H9 (cell line): ENCODE measurements around the gene TTC7B. TPM values are rescaled to one million over a fixed set of nuclear protein-coding genes. Genes with fewer than 3 reads are reported as not detected.
"Not testable (repeated sequence)": the region's sequence is repeated elsewhere in the genome, so short reads cannot be mapped to it uniquely, and the experiment has no call there.

Source experiments
- DNase-seq: peaks from one replicate; pipeline ENCODE4 v3.0.0-alpha.2; 2017
- H2AFZ ChIP-seq: one replicate; pipeline ENCODE4 v1.6.1; 2013; ENCODE audit warnings: mild to moderate bottlenecking, low read length, control low read depth, moderate library complexity
- H2AK5ac ChIP-seq: 2 replicates; pipeline ENCODE4 v1.6.1; 2013; ENCODE audit warnings: low read length, control low read depth, mixed read lengths; ENCODE audit not compliant: insufficient read length
- H2BK120ac ChIP-seq: one replicate; pipeline ENCODE4 v1.6.1; 2013; ENCODE audit warnings: low read depth, mild to moderate bottlenecking, low read length, control low read depth, inconsistent platforms; ENCODE audit not compliant: poor library complexity, severe bottlenecking
- H2BK12ac ChIP-seq: 2 replicates; pipeline ENCODE4 v1.6.1; 2013; ENCODE audit warnings: low read length, control low read depth, mixed read lengths, low read depth; ENCODE audit not compliant: insufficient read length
- H2BK15ac ChIP-seq: 2 replicates; pipeline ENCODE4 v1.6.1; 2013; ENCODE audit warnings: low read depth, low read length, control low read depth
- H2BK20ac ChIP-seq: one replicate; pipeline ENCODE4 v1.6.1; 2013; ENCODE audit warnings: low read depth, mild to moderate bottlenecking, low read length, control low read depth, inconsistent platforms; ENCODE audit not compliant: poor library complexity, severe bottlenecking
- H2BK5ac ChIP-seq: 2 replicates; pipeline ENCODE4 v1.6.1; 2013; ENCODE audit warnings: low read length, control low read depth, mixed read lengths; ENCODE audit not compliant: insufficient read length
- H3K14ac ChIP-seq: 2 replicates; pipeline ENCODE4 v1.6.1; 2013; ENCODE audit warnings: low read length, control low read depth; ENCODE audit not compliant: insufficient read depth
- H3K18ac ChIP-seq: 2 replicates; pipeline ENCODE4 v1.6.1; 2013; ENCODE audit warnings: low read depth, mild to moderate bottlenecking, mixed read lengths, low read length, control low read depth; ENCODE audit not compliant: insufficient read length
- H3K23ac ChIP-seq: 2 replicates; pipeline ENCODE4 v1.6.1; 2013; ENCODE audit warnings: low read length, control low read depth, mixed read lengths, low read depth; ENCODE audit not compliant: insufficient read length
- H3K23me2 ChIP-seq: 2 replicates; pipeline ENCODE4 v1.6.1; 2013; ENCODE audit warnings: low read depth, mild to moderate bottlenecking, mixed read lengths, low read length, control low read depth; ENCODE audit not compliant: insufficient read length, poor library complexity, severe bottlenecking
- H3K27ac ChIP-seq: 2 replicates; pipeline ENCODE4 v1.5.1; 2013; ENCODE audit warnings: low read length, control low read depth, mixed read lengths, low read depth; ENCODE audit not compliant: insufficient read length
- H3K27me3 ChIP-seq: 2 replicates; pipeline ENCODE4 v1.6.1; 2013; ENCODE audit warnings: low read length, control low read depth, inconsistent platforms; ENCODE audit not compliant: insufficient read depth
- H3K4ac ChIP-seq: 2 replicates; pipeline ENCODE4 v1.6.1; 2013; ENCODE audit warnings: low read depth, mild to moderate bottlenecking, control low read depth, inconsistent platforms, low read length, moderate library complexity
- H3K4me1 ChIP-seq: 2 replicates; pipeline ENCODE4 v1.6.1; 2013; ENCODE audit warnings: low read length, control low read depth, inconsistent platforms; ENCODE audit not compliant: insufficient read depth
- H3K4me2 ChIP-seq: 2 replicates; pipeline ENCODE4 v1.6.1; 2013; ENCODE audit warnings: low read length, control low read depth, mixed read lengths; ENCODE audit not compliant: insufficient read length, insufficient read depth
- H3K56ac ChIP-seq: 2 replicates; pipeline ENCODE4 v1.6.1; 2013; ENCODE audit warnings: low read depth, mild to moderate bottlenecking, mixed read lengths, low read length, control low read depth; ENCODE audit not compliant: insufficient read length
- H3K79me1 ChIP-seq: 2 replicates; pipeline ENCODE4 v1.6.1; 2013; ENCODE audit warnings: low read depth, mild to moderate bottlenecking, moderate library complexity, low read length, control low read depth, inconsistent platforms; ENCODE audit not compliant: insufficient read depth, poor library complexity, severe bottlenecking
- H3K79me2 ChIP-seq: 2 replicates; pipeline ENCODE4 v1.6.1; 2013; ENCODE audit warnings: low read length, control low read depth, inconsistent platforms; ENCODE audit not compliant: insufficient read depth
- H3K9ac ChIP-seq: 2 replicates; pipeline ENCODE4 v1.6.1; 2013; ENCODE audit warnings: low read length, control low read depth, mixed read lengths; ENCODE audit not compliant: insufficient read length; ENCODE audit errors: extremely low read depth
- H3K9me3 ChIP-seq: one replicate; pipeline ENCODE4 v1.6.1; 2013; ENCODE audit warnings: low read depth, low read length, inconsistent platforms; ENCODE audit not compliant: control insufficient read depth
- H3T11ph ChIP-seq: one replicate; pipeline ENCODE4 v1.6.1; 2013; ENCODE audit warnings: mild to moderate bottlenecking, low read length, control low read depth, inconsistent platforms
- H4K20me1 ChIP-seq: one replicate; pipeline ENCODE4 v1.6.1; 2013; ENCODE audit not compliant: control insufficient read depth, insufficient read length, insufficient read depth
- H4K5ac ChIP-seq: 2 replicates; pipeline ENCODE4 v1.6.1; 2013; ENCODE audit warnings: low read depth, mild to moderate bottlenecking, mixed read lengths, low read length, control low read depth; ENCODE audit not compliant: insufficient read length
- H4K8ac ChIP-seq: replicated peaks from 2 replicates; pipeline ENCODE4 v1.6.1; 2013; ENCODE audit warnings: low read length, control low read depth, mixed read lengths, low read depth; ENCODE audit not compliant: insufficient read length
- H4K91ac ChIP-seq: 2 replicates; pipeline ENCODE4 v1.6.1; 2013; ENCODE audit warnings: low read depth, mild to moderate bottlenecking, moderate library complexity, mixed read lengths, low read length, control low read depth; ENCODE audit not compliant: insufficient read length
- H3K27ac Mint-ChIP-seq, 3 experiments: 2 replicates in 2 of 3; 3 replicates in 1 of 3; pipeline ENCODE4 v1.8.0; 2020 to 2021; ENCODE audit warnings: mixed read lengths in 3 of 3, mild to moderate bottlenecking in 1 of 3, moderate library complexity in 1 of 3
- H3K27me3 Mint-ChIP-seq: 2 replicates; pipeline ENCODE4 v1.8.0; 2021; ENCODE audit warnings: low read depth, mild to moderate bottlenecking, moderate library complexity, mixed read lengths
- H3K36me3 Mint-ChIP-seq, 3 experiments: 2 replicates in 2 of 3; 3 replicates in 1 of 3; pipeline ENCODE4 v1.8.0; 2020 to 2021; ENCODE audit warnings: low read depth in 3 of 3, mixed read lengths in 3 of 3; ENCODE audit not compliant: insufficient read depth in 1 of 3
- H3K4me1 Mint-ChIP-seq, 2 experiments: 2 replicates each; pipeline ENCODE4 v1.8.0; 2020; ENCODE audit warnings: mixed read lengths in 2 of 2
- H3K4me3 Mint-ChIP-seq, 2 experiments: 2 replicates in 1 of 2; 3 replicates in 1 of 2; pipeline ENCODE4 v1.8.0; 2020 to 2021; ENCODE audit warnings: mild to moderate bottlenecking in 2 of 2, mixed read lengths in 2 of 2, moderate library complexity in 1 of 2
- H3K9me3 Mint-ChIP-seq, 2 experiments: 2 replicates in 1 of 2; 3 replicates in 1 of 2; pipeline ENCODE4 v1.8.0; 2020; ENCODE audit warnings: mild to moderate bottlenecking in 2 of 2, mixed read lengths in 2 of 2, moderate library complexity in 1 of 2
- CTCF ChIP-seq: fragments of 200-600 bp; sonication (generic); conservative IDR thresholded peaks from 3 replicates; pipeline ENCODE4 v1.8.0; 2021; ENCODE audit warnings: antibody characterized with exemption, mild to moderate bottlenecking
- WGBS: extraction: QIAGEN DNeasy Blood & Tissue Kit; methylation state at CpG from one replicate; pipeline ENCODE4 v1.1.7; 2013; ENCODE audit warnings: missing lambda C conversion rate, low lambda C conversion rate, mixed read lengths; ENCODE audit not compliant: insufficient read length; ENCODE audit errors: extremely low coverage; 5-methylcytosine and 5-hydroxymethylcytosine counted together
- total RNA-seq: library from RNA; stranded (reverse); gene quantifications from 2 replicates; pipeline ENCODE4 v1.2.1, GENCODE V29; 2021

Gene TTC7B
- total RNA-seq, 1 experiment from 2014 or later: 33.7 TPM

GRCh38 chr14:90527978-90528377 is 288.3 kb downstream of the TTC7B start:
- Mint-ChIP-seq H3K9me3 (peaks cover 8 to 13% of the 10 kb centered on the region in 2 experiments), H3K27me3 (no peaks in the 10 kb centered on the region; the same call in 1 of the 2 replicates), H3K4me3 (no peak overlapping the region), H3K4me1 (no peaks in the 10 kb centered on the region), H3K36me3 (peaks cover 6 to 14% (median 11%) of the 10 kb centered on the region in 3 experiments; a peak in 6 of 7 replicates), H3K27ac (no peak overlapping the region; a peak in 1 of 7 replicates)
- H3T11ph ChIP-seq: no peak overlapping the region
- H3K23ac ChIP-seq: no peak overlapping the region
- no peak overlapping the region for H2AK5ac ChIP-seq
- no peak overlapping the region for H4K5ac ChIP-seq
- DNase-seq: no peak
- H3K23me2 ChIP-seq: no peaks in the 10 kb centered on the region
- H3K79me1 ChIP-seq: no peaks in the 10 kb centered on the region
- no peak overlapping the region for H3K4me2 ChIP-seq
- no peaks in the 10 kb centered on the region for H3K79me2 ChIP-seq
- no peak for TF ChIP-seq CTCF
- H3K9ac ChIP-seq: no peak overlapping the region
- no peak overlapping the region for H2AFZ ChIP-seq
- no peak overlapping the region for H4K91ac ChIP-seq
- no peak overlapping the region for H2BK15ac ChIP-seq
- no peak overlapping the region for H3K56ac ChIP-seq
- no peaks in the 10 kb centered on the region for H3K9me3 ChIP-seq
- no peak overlapping the region for H3K18ac ChIP-seq
- H4K8ac ChIP-seq: no peak overlapping the region
- no peak overlapping the region for H2BK20ac ChIP-seq
- no peak overlapping the region for H3K4ac ChIP-seq
- H3K14ac ChIP-seq: no peak overlapping the region
- no peaks in the 10 kb centered on the region for H3K4me1 ChIP-seq
- no peak overlapping the region for H2BK120ac ChIP-seq
- no peaks in the 10 kb centered on the region for H3K27me3 ChIP-seq
- no peaks in the 10 kb centered on the region for H4K20me1 ChIP-seq
- no CpG with 5 or more reads among the region's 6 CpGs for WGBS
- H2BK5ac ChIP-seq: no peak overlapping the region
- H2BK12ac ChIP-seq: no peak overlapping the region
- no peak overlapping the region for H3K27ac ChIP-seq

GRCh38 chr14:90526536-90526935 is 289.7 kb downstream of the TTC7B start:
- not testable (repeated sequence) for H3T11ph ChIP-seq, H4K8ac ChIP-seq, H3K23me2 ChIP-seq, DNase-seq, H3K27ac ChIP-seq, H3K56ac ChIP-seq, H4K20me1 ChIP-seq, H4K91ac ChIP-seq, H3K27me3 ChIP-seq, H2BK120ac ChIP-seq, H2AFZ ChIP-seq, H3K4ac ChIP-seq, H3K4me1 ChIP-seq, H4K5ac ChIP-seq, H2AK5ac ChIP-seq, H3K23ac ChIP-seq, H3K4me3 Mint-ChIP-seq, H3K9ac ChIP-seq, H2BK15ac ChIP-seq, H3K18ac ChIP-seq, H3K27ac Mint-ChIP-seq, H2BK5ac ChIP-seq, H3K9me3 ChIP-seq, H3K14ac ChIP-seq, H2BK12ac ChIP-seq, H3K4me1 Mint-ChIP-seq, H3K4me2 ChIP-seq, H3K27me3 Mint-ChIP-seq, H2BK20ac ChIP-seq, H3K79me1 ChIP-seq, H3K79me2 ChIP-seq
- WGBS: no CpG with 5 or more reads among the region's 8 CpGs
- Mint-ChIP-seq H3K36me3 (peaks cover 6 to 14% (median 11%) of the 10 kb centered on the region in 3 experiments; a peak in 6 of 7 replicates), H3K9me3 (peaks cover 8 to 13% of the 10 kb centered on the region in 2 experiments)
